H1 (cell line): ENCODE data around the gene YBX2. TPM values are rescaled to one million over a fixed set of nuclear protein-coding genes. Genes with fewer than 3 reads are reported as not detected.

Experiments
- BCL11A ChIP-seq, 2 experiments: IDR thresholded peaks; one replicate each; pipeline ENCODE4 v1.6.1; 2011; ENCODE audit warnings: low read depth in 2 of 2, low read length in 2 of 2, mild to moderate bottlenecking in 2 of 2
- CHD2 ChIP-seq: IDR thresholded peaks from 2 replicates; pipeline ENCODE4 v1.6.1; 2012; ENCODE audit warnings: low read length, improper control_type of control experiment
- EP300 ChIP-seq, 2 experiments: IDR thresholded peaks; 1 replicate in 1 of 2; 2 replicates in 1 of 2; pipeline ENCODE4 v1.6.1; 2011 to 2012; ENCODE audit warnings: low read depth in 2 of 2, low read length in 2 of 2, mild to moderate bottlenecking in 2 of 2, borderline replicate concordance in 1 of 2, inconsistent platforms in 1 of 2, moderate library complexity in 1 of 2
- polyA plus RNA-seq, 7 experiments: library from polyadenylated mRNA; depleted of rRNA in 3 of 7; stranded (reverse) in 5 of 7; unstranded in 2 of 7; fragments of >200 nt in 5 of 7; fragments of 200-250 nt in 2 of 7; gene quantifications; 1 replicate in 5 of 7; 2 replicates in 1 of 7; 4 replicates in 1 of 7; pipeline versions ENCODE4 v1.2.1 to v1.2.3, GENCODE V29; 2011 to 2013; ENCODE audit warnings: missing spikeins in 2 of 7, mixed read lengths in 2 of 7
- total RNA-seq: library from RNA; stranded (reverse); fragmentation: NEBNext Ultra II Directional; extraction: Animal tissue kit (Norgen Biotek cat#: 25700); gene quantifications from 2 replicates; pipeline ENCODE4 v1.2.1, GENCODE V29; 2021
- TF ChIP-seq, protein P1 (sequence below): IDR thresholded peaks from 2 replicates; pipeline ENCODE4 v1.6.1; 2012; ENCODE audit warnings: inconsistent platforms

YBX2 gene
- total and polyA plus RNA-seq, 2 of the 8 experiments (the other 6 are each of a cell fraction or from before 2014, with no cell fraction given), result 19.2 to 30.5 TPM

DNA sequence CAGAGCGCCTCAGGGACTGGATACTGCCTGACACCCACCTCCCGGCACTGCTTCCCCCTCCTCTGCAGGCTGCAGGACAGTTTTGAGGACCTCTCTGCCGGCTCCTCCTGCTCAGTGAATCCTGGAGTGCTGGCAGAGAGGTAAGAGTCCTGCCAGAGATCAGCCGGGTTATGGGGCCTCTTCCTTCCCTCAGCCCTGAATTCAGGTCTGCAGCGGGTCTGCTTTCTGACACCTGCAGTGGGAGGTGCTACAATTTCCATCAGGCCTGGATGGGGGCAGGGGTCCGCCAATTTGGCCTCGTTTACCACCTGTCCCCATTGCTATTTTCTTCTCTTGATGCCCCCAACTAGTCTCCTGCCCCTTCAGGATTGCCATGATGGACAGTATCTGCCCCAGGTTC lies 37.7 kb upstream of the YBX2 start (continued):
- TF ChIP-seq EP300 (IDR thresholded peaks at IDR 0.05; ENCODE audit: borderline replicate concordance in 1 of 2, low read depth in 2 of 2, low read length in 2 of 2) (no peak), BCL11A (IDR thresholded peaks at IDR 0.05; ENCODE audit: low read depth in 2 of 2, low read length in 2 of 2) (no peak), CHD2 (no peak)
- TF ChIP-seq, protein P1, sequence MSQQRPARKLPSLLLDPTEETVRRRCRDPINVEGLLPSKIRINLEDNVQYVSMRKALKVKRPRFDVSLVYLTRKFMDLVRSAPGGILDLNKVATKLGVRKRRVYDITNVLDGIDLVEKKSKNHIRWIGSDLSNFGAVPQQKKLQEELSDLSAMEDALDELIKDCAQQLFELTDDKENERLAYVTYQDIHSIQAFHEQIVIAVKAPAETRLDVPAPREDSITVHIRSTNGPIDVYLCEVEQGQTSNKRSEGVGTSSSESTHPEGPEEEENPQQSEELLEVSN, result no peak
